ENCODE results near the gene TBX1. TPM values are rescaled to one million over a fixed set of nuclear protein-coding genes. Genes with fewer than 3 reads are reported as not detected.

The TBX1 gene
- polyA plus RNA-seq, 1 donor (not counting 4 experiments of a cell fraction or from before 2014, with no cell fraction given): 0.10 TPM

GRCh38 chr22:19720150-19720827 lies 40.3 kb upstream of the TBX1 start:
- H3K9ac ChIP-seq (ENCODE audit: control insufficient read depth, extremely low read depth, insufficient read depth, low read length): no peak overlapping the region
- H3K36me3 ChIP-seq (ENCODE audit: control insufficient read depth in 2 of 2, extremely low read depth in 1 of 2, insufficient read depth in 2 of 2, low read length in 2 of 2): no peaks in the 10 kb centered on the region
- no peak overlapping the region for H2AFZ ChIP-seq (ENCODE audit: control insufficient read depth, low read length)
- no peaks in the 10 kb centered on the region for H3K9me1 ChIP-seq (ENCODE audit: control insufficient read depth, extremely low read depth, insufficient read depth, low read length)
- FAIRE-seq (no peak), DNase-seq (ENCODE audit: low read depth, low spot score) (no peak)
- no peaks in the 10 kb centered on the region for H4K20me1 ChIP-seq (ENCODE audit: control insufficient read depth, extremely low read depth, insufficient read depth, low read length)
- H3K27me3 ChIP-seq (ENCODE audit: control insufficient read depth, extremely low read depth, insufficient read depth, low read length): peaks cover 54% of the 10 kb centered on the region
- dilution Hi-C loops (cut with MboI; ENCODE audit: extremely low pct_ligation_motif_present, low sequenced_read_pairs): no loop called here
- H3K4me2 ChIP-seq (ENCODE audit: control insufficient read depth, extremely low read depth, insufficient read depth, low read depth, low read length): no peak overlapping the region
- peaks cover 5% of the 10 kb centered on the region for H3K4me1 ChIP-seq (ENCODE audit: control insufficient read depth, extremely low read depth, insufficient read depth, low read length)
- no peak overlapping the region for H3K4me3 ChIP-seq (ENCODE audit: control insufficient read depth in 2 of 3, extremely low read depth in 1 of 3, insufficient read depth in 2 of 3, low read depth in 1 of 3, low read length in 3 of 3)
- TF ChIP-seq EZH2 (IDR thresholded peaks at IDR 0.05; ENCODE audit: low read length) (no peak), CTCF (optimal IDR thresholded peaks at IDR 0.05 in 1 of 3, IDR thresholded peaks at IDR 0.05 in 1 of 3, conservative IDR thresholded peaks at IDR 0.05 in 1 of 3; ENCODE audit: extremely low read depth in 1 of 3, insufficient read depth in 2 of 3, low read length in 3 of 3) (no peak)
- H3K9me3 ChIP-seq (ENCODE audit: control insufficient read depth, low read depth, low read length): no peaks in the 10 kb centered on the region
- H3K79me2 ChIP-seq (ENCODE audit: control insufficient read depth, insufficient read depth, low read length): no peaks in the 10 kb centered on the region
- H3K27ac ChIP-seq (ENCODE audit: control insufficient read depth, insufficient read depth, low read length): no peak overlapping the region

- Histone ChIP-seq H3K9ac (ENCODE audit: control insufficient read depth, extremely low read depth, insufficient read depth, low read length) (no peak overlapping the region), H3K79me2 (ENCODE audit: control insufficient read depth, insufficient read depth, low read length) (no peaks in the 10 kb centered on the region), H2AFZ (ENCODE audit: control insufficient read depth, low read length) (no peak overlapping the region), H3K4me1 (ENCODE audit: control insufficient read depth, extremely low read depth, insufficient read depth, low read length) (peaks cover 5% of the 10 kb centered on the region), H3K36me3 (ENCODE audit: control insufficient read depth in 2 of 2, extremely low read depth in 1 of 2, insufficient read depth in 2 of 2, low read length in 2 of 2) (no peaks in the 10 kb centered on the region), H3K4me2 (ENCODE audit: control insufficient read depth, extremely low read depth, insufficient read depth, low read depth, low read length) (no peak overlapping the region), H3K27ac (ENCODE audit: control insufficient read depth, insufficient read depth, low read length) (no peak overlapping the region), H4K20me1 (ENCODE audit: control insufficient read depth, extremely low read depth, insufficient read depth, low read length) (no peaks in the 10 kb centered on the region), H3K27me3 (ENCODE audit: control insufficient read depth, extremely low read depth, insufficient read depth, low read length) (peaks cover 56% of the 10 kb centered on the region), H3K4me3 (ENCODE audit: control insufficient read depth in 2 of 3, extremely low read depth in 1 of 3, insufficient read depth in 2 of 3, low read depth in 1 of 3, low read length in 3 of 3) (no peak overlapping the region), H3K9me3 (ENCODE audit: control insufficient read depth, low read depth, low read length) (no peaks in the 10 kb centered on the region), H3K9me1 (ENCODE audit: control insufficient read depth, extremely low read depth, insufficient read depth, low read length) (no peaks in the 10 kb centered on the region)
- DNase-seq (ENCODE audit: low read depth, low spot score) (no peak), FAIRE-seq (no peak)
- dilution Hi-C loops (cut with MboI; ENCODE audit: extremely low pct_ligation_motif_present, low sequenced_read_pairs): no loop called here
- no peak for TF ChIP-seq CTCF (optimal IDR thresholded peaks at IDR 0.05 in 1 of 3, IDR thresholded peaks at IDR 0.05 in 1 of 3, conservative IDR thresholded peaks at IDR 0.05 in 1 of 3; ENCODE audit: extremely low read depth in 1 of 3, insufficient read depth in 2 of 3, low read length in 3 of 3)
- no peak for TF ChIP-seq EZH2 (IDR thresholded peaks at IDR 0.05; ENCODE audit: low read length)
Measured at GRCh38 chr22:19720999-19721329, 39.6 kb upstream of the TBX1 start.

Data from keratinocyte (primary cell).